HG02938 (cell line): ENCODE results near the gene GM2A.
A peak's percentile ranks its signal among the peaks of the same experiment; 100 is the strongest.
"Not testable (repeated sequence)": the region's sequence is repeated elsewhere in the genome, so short reads cannot be mapped to it uniquely, and the experiment has no call there.

Experiments
- ATAC-seq: cut with Tn5 transposase; IDR thresholded peaks from one replicate; pipeline ENCODE4 v1.9.1; 2021; ENCODE audit warnings: mild to moderate bottlenecking, moderate library complexity; ENCODE audit not compliant: unreplicated experiment

GM2A gene

DNA sequence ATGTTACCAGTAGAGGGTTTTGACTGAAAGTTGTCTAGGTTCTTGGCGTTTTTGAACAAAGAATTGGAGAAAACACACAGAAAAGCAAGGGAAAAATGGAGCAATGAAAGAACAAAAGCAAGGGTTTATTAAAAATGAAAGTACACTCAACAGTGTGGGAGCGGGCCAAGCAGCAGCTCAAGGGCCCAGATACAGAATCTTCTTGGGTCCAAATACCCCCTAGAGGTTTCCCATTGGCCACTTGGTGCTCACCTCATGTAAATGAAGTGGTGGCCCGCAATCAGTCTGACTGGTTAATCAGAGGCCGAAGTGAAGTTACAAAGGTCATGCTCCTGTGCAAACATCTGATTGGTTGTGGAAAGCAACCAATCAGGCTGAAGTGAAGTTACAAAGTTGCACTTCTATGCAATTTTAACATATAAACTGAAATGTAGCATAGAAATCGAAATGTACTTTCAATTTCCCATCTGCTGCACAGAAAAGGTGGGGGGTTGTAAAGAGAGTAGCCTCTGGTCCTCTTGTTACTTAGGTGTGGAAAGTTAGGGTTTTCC is 1.9 kb upstream of the GM2A start:
- no peak for ATAC-seq

DNA sequence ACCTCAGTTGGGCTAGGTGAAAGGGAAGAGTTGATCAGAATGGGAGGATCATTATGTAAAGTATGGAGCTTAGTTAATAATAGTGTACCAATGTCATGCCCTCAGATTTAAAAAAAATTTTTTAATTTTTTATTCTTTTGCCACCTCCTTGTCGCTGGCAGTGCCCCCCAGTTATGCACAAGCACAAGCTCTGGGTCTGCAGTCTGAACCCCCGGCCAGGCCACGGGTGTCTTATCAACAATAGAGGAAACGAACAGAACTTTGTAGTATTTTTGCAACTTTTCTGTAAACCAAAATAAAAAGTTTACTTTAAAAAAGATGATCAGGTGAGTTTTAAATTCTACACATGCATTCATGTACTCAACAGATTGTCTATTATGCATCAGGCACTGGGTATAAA is 1.4 kb upstream of the GM2A start:
- no peak for ATAC-seq

DNA sequence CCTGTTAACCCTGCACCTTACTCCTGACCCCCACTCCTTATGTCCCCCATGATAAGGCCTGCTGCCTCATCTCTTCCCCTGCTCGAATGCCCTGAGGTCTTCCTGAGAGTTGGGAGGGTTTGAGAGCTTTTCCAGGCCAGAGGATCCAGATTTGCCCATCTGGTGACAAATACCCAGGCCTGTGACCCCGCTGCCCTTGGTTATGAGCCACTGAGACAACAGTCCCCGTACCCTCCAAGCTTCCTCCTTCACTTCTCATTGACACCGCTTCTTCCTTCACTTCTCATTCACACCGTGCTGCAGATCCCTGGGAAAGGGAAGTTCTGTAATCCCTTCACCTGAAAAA is 593 bp downstream of the GM2A start:
- no peak for ATAC-seq

DNA sequence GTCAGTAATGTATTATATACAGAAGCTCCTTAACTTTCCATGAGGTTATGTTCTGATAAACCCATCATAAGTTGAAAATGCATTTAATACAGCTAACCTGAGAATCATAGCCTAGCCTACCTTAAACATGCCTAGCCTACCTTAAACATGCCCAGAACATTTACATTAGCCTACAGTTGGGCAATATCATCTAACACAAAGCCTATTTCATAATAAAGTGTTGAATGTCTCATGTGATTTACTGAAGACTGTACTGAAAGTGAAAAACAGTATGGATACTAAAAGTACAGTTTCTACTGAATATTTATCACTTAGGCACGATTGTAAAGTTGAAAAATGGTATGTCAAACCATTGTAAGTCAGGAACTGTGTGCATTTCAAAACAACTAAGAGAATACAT is 1.6 kb downstream of the GM2A start:
- no peak for ATAC-seq

DNA sequence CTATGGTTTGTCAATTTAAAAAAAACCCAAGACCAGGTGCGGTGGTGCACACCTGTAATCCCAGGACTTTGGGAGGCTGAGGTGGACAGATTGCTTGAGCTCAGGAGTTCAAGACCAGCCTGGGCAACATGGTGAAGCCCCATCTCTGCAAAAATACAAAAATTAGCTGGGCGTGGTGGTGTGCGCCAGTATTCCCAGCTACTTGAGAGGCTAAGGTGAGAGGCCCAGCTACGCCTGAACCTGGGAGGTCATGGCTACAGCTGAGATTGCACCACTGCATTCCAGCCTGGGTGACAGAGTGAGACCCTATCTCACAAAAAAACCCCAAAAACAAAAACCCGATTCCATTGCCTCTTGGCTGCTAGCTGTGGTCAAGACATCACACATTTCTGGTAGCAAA is 2.0 kb downstream of the GM2A start:
- not testable (repeated sequence) for ATAC-seq

DNA sequence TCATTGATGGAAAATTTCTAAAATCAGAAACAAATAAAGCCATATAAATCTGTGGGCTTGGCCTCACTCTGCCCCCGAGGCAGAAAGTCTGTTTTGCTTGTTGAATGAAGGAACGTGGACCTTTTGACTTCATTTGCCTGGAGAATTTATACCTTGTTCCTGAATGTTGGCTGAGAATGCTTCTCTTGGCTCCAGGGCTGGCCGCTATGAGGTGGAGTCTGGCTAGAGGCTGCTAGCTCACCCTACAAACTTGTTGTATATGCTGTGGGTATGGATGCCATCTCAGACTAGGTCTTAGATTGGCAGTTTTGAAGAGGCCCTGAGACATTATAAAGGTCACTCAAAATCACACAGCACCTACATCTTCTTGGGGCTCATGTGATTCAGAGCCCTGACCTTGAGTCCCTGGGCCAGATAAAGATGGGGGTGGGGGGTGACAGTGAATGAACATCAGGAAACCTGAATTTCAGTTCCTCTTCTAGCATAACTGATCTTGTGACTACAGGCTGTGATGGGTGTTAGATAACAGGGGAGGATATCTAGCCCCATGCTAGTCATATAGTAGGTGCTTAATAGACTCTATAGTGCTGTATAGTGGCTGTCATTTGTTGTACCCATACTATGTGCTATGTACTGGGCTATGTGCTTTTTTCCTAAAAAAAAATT is 2.8 kb downstream of the GM2A start:
- peak; percentile 43 for ATAC-seq

DNA sequence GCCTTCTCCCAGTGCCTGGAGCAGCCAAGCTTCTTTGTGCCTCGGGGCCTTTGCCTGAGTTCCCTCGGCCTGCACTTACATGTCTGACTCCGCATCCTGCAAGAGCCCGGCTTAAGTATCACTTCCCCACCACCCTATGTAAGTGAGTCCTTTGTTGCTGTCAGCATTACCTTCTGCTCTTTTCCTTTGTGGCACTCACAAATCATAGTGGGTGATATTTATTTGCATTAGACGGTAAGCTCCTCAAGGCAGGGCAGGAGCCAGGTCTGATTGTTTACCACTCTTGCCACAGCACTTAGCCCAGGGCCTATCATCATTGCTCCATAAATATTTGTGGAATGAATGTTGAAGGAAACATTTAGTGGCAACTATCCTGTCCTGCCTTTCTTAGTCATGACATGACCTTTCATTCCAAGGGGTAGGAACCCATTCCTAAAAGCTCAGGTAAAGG is 4.8 kb downstream of the GM2A start:
- ATAC-seq = peak; percentile 26

DNA sequence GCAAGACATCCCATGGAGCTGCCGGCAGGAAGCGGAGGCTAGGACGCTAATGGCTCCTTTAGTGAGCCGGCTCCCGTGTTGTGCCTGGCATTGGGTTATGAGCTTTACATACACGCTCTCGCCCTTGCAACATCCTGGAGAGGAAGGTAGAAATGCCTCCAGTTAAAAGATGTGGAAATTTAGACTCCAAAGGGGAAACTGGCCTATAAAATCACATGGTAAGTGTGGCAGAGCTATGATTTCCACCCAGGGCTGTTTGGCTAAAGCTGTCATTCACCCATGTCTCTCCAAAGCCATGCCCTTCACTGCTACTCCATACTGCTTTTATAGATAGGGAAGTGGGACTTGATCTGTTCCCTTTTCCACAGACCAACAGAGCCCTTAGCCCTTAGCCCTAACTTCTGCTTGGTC is 5.2 kb downstream of the GM2A start:
- no peak for ATAC-seq

DNA sequence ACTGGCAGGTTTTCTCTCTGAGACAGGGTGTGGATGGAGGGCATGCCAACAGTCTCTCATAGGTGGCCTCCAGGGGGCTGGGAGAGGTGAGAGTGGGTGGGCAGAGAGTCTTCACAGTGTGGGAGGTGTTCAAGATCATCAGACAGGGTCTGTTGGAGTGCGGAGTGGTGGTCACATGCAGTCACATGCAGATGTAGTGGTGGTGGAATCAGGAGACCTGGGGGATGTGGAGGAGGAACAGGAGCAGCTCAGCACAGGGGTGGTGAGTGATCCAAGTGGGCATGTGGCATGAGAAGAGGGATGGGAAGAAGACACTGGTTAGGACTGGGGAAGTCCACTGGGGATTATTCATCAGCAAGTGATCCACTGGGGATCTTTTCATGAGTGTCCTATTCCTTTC is 5.8 kb downstream of the GM2A start:
- no peak for ATAC-seq

DNA sequence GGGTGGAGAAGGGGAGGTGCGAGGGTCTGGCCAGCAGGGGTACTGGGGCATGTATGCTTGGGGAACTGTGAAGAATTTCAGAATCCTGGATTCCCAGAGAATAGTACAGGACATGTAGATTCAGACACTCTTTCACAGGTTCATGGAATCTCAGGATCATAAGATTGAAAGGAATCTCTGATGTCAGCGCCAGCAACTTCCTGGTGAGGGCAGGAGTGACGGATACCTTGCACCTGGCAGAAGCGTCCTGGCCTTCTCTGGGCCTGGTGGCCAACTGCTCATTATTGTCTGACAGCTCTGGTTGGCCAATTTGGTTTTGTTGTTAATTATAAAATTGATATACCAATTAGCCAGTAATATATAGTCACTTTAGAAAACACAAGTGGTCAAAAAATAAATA is 6.9 kb downstream of the GM2A start:
- no peak for ATAC-seq

DNA sequence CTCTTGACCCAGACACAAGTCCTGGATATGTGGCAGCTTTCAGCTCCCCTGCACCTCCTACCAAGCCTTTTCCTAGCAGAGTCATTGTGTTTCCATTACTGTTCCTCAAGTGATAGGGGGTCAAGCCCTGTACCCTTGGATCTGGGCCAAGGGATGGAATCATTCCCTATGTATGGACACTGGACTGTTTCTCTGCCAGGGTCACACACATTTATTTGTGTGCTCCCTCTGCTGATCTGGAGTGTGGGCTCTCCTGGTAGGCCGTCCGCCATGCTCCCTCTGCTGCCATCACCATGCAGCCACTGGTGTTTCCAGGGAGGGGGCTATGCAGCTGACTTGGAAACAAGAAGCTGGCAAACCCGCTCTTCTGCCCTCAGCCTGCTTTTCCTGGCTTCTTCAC is 9.5 kb downstream of the GM2A start:
- no peak for ATAC-seq

DNA sequence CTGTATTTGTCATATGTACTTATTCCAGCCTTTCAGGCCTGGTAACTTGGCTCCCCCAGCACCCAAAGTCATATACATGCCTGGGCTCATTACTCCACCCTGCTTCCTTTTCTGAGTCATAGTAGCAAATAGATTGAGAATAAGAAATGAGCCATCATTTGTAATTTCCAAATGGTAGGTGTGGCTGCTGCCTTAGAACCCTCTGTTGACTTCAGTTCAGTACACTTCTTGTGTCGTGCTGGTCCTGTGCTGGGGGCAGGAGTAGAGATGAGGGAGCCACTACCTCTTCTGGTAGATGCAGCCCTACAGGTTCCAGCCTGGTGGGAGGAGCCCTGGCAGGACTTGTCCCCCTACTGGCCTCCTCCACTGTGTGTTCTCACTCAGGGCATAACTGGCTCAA is 11.1 kb downstream of the GM2A start:
- no peak for ATAC-seq

DNA sequence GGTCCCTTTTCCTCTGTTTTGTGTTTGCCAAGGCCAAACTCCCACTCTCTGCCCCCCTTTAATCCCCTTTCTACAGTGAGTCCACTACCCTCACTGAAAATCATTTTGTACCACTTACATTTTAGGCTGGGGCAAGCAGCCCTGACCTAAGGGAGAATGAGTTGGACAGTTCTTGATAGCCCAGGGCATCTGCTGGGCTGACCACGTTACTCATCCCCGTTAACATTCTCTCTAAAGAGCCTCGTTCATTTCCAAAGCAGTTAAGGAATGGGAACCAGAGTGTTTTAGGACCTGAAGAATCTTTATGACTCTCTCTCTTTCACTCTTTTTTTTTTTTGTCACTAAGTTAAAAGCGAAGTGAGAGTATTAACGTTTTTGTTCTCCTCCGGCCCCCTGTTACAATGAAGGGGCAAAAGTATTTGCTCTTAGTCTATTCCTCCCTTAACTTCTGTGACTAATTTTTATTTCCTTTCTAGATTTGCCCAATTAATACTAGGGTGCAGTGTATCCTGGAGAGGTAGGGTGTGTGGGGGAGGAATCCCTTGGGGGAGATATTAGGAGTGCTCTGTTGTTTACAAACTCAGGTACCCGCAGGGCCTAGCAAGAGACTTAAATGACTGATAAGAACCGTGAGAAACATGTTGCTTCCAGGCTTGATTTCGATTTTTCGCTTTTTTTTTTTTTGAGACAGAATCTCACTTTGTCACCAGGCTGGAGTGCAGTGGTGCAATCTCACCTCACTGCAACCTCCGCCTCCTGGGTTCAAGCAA is 14.7 kb downstream of the GM2A start:
- ATAC-seq = no peak

DNA sequence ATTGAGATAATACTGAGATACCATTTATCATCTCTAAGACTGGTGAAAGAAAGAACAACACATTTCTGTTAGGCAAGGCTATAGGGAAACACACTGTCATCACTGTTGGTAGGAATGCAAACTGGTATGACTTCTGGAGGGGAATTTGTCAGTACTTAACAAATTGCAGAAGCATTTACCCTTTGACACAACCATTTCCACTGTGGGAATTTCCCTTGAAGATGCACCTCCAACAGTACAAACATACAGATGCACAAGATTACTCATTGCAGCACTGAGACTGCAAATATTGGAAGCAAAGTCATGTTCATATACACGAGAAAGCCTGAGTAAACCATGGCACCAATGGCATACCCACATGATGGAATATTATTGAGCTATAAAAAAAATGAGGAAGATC is 17.6 kb downstream of the GM2A start:
- peak; percentile 89 for ATAC-seq

DNA sequence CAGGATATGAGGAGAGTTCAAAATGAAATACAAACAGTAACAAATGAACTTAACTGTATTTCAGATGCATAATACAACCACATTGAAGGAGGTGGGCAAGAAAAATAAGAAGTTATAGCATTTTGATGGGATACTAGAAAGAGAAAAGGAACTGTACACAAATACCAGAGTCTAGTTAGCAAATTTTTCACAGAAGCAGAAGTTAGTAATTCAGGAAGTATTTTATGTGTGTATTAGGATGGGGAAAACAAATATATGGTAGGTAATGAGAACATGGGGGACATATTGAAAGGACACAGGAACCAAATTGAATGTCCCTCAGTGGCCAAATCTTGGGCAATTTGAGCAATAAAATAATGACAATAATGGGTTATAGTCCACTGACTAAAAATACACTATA is 18.4 kb downstream of the GM2A start:
- ATAC-seq = no peak

DNA sequence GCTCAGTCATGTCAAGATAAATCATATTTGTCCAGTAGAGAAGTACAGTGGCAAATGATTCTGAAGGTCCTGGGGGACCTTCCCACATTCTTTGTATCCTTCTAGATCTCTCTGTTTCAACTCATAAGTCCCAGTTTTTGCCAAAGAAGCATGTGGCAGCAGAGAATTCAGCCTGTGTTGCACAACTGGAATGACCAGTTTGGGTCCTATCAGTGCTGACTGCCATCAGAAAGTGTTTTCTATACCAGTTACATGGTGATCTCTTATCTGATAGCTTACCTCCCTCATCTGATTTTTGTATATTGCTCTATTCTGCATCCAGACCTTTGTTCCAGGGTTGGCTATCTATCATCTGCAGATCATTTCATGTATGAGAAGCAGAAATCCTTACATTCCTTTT is 21.7 kb downstream of the GM2A start:
- no peak for ATAC-seq

DNA sequence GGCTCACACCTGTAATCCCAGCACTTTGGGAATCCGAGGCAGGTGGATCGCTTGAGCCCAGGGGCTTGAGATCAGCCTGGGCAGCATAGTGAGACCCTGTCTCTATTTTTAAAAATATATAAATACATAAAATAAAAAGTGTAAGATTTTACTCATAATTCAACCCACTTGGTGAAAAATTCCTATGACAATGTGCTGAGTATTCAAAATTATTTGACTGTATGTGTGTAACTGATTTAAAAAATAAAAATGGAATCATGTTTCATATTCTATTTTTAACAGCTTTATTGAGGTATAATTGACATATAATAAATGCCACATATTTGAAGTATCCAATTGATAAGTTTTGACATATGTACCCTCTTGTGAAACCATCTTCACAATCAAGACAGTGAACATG is 22.8 kb downstream of the GM2A start:
- no peak for ATAC-seq

DNA sequence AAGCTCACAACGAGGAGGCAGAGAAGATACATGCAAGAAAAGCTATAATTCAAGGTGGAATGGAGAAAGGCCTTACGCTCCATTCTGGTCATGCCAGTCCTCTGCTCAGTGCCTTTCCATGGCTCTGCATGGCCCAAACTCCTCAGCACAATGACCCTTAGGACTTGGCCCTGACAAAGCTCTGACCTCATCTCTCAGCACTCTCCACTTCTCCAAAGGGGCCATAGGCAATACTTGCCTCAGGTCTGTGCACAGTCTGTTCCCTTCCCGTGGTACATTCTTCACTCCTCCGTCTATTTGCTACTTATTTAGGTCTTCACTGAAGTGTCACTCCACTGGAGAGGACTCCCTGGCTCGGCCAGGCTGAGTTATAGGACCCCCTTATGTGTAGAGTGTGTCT is 25.9 kb downstream of the GM2A start:
- no peak for ATAC-seq

DNA sequence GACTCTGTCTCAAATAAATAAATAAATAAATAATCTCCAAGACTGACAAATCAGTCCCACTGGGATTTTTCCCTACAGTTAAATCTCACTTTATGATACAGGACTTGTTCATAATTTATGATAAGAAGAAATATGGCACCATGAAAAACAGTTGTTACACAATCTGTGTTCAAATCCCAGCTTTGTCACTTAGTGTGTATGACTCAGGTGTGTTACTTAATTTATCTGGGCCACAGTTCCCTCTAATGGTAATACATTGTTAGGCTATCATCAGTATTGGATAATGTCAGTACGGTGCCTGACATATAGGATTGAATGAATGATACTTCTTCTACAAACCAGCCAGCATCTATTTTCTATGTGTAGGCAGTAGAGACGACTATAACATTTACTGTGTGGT is 27.5 kb downstream of the GM2A start:
- ATAC-seq = no peak

DNA sequence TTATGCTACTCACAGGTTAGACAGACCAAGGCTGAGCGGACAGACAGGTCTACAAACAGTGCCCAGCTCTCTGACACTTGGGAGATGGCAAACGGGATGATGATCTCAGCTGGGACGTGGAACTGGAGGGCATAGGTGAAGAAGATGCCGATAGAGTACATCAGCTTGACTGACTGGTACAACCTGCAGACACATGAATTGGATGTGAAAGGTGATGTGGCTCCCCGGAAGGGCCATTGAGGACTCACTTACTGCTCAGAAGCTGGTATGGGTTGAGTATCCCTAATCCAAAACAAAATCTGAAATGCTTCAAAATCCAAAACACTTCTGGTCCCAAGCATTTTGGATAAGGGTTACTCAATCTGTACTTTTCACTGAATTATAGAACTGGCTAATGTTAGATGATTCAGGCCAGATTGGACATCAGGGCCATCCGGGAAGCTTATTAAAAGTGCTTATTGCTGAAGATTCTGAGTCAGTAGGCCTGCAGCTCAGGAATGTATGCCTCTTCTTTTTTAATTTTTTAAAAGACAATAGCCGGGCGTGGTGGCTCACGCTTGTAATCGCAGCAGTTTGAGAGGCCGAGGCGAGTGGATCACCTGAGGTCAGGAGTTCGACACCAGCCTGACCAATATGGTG is 28.1 kb downstream of the GM2A start:
- ATAC-seq = no peak

DNA sequence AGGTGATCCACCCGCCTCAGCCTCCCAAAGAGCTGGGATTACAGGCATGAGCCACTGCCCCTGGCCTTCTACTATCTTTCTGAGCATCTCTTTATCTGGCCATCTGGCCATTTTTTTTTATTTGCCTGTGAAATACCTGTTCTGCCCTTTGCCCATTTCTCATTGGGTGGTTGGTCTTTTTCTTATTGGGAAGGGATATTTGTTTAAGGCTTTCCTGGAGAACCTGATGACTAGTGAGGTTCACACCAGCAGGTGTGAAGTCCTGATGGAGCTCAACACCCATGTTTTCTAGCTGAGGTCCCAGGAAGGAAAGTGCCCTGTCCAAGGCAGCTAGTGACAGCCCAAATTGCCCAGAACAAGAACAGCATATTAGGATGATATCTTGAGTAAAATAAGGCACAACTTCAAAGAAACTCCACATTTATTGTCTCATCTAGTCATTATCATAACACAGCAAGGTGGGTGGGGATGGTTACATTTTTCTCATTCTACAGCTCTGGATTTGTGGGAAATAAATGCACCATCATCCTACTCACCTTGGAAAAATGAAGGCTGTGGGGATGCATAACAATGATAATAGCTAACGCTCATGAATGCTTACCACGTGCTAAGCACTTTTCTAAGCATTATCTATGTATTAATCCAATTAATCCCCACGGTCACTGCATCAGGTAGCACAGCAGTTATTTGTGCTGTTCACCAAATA is 30.3 kb downstream of the GM2A start:
- ATAC-seq = no peak
